Kidney capillary endothelial cell (primary cell): Measurements from ENCODE around the gene ICAM4.

ENCODE experiments used
- DNase-seq: peaks from one replicate; pipeline ENCODE4 v3.0.0-alpha.2; 2018; ENCODE audit warnings: low spot score

ICAM4 gene

GRCh38 chr19:10291554-10292205, 4.9 kb downstream of the ICAM4 start:
- no peak for DNase-seq

- DNase-seq: no peak
Measured at GRCh38 chr19:10292206-10292788, 5.5 kb downstream of the ICAM4 start.

- DNase-seq: no peak
Measured at GRCh38 chr19:10292789-10293636, 6.3 kb downstream of the ICAM4 start.

GRCh38 chr19:10293637-10294367, 7.0 kb downstream of the ICAM4 start:
- DNase-seq: no peak

GRCh38 chr19:10294368-10294697, 7.6 kb downstream of the ICAM4 start:
- no peak for DNase-seq

GRCh38 chr19:10295305-10295846, 8.6 kb downstream of the ICAM4 start:
- no peak for DNase-seq

- DNase-seq: no peak
Measured at GRCh38 chr19:10295847-10296591, 9.3 kb downstream of the ICAM4 start.

GRCh38 chr19:10299545-10300458, 13.0 kb downstream of the ICAM4 start:
- DNase-seq: no peak

- DNase-seq: peak; percentile 46
Measured at GRCh38 chr19:10305139-10305806, 18.5 kb downstream of the ICAM4 start.

GRCh38 chr19:10306327-10306726, 19.6 kb downstream of the ICAM4 start:
- DNase-seq: no peak

- no peak for DNase-seq
Measured at GRCh38 chr19:10309423-10309822, 22.7 kb downstream of the ICAM4 start, which contains the start of gene ZGLP1. ZGLP1 (minus strand) TSS chr19:10309815.

- DNase-seq: peak; percentile 72
Measured at GRCh38 chr19:10315335-10316214, 28.8 kb downstream of the ICAM4 start, which contains the start of gene FDX2. FDX2 (minus strand) TSS chr19:10316015; CDS start chr19:10315996, 19 bp downstream.

- no peak for DNase-seq
Measured at GRCh38 chr19:10316229-10317044, 29.7 kb downstream of the ICAM4 start.

- DNase-seq: no peak
Measured at GRCh38 chr19:10317045-10317856, 30.5 kb downstream of the ICAM4 start.

- no peak for DNase-seq
Measured at GRCh38 chr19:10317857-10318462, 31.2 kb downstream of the ICAM4 start.
